Kidney (tissue), 14 donors: ENCODE data around the gene MAD1L1. TPM values are rescaled to one million over a fixed set of nuclear protein-coding genes. Genes with fewer than 3 reads are reported as not detected.

Source experiments
- DNase-seq, 5 donors: peaks; one replicate each; pipeline ENCODE4 v3.0.0-alpha.2; 2013 to 2020
- FAIRE-seq: peaks from 2 replicates; lab custom pipeline; 2012; peaks lifted over from hg19 to GRCh38; lab: Jason Lieb, UNC
- H3K27ac ChIP-seq, 2 donors: one replicate each; pipeline ENCODE4 v1.7.0; 2013; ENCODE audit warnings: low read depth in 2 of 2, low read length in 2 of 2, inconsistent platforms in 1 of 2
- H3K27me3 ChIP-seq: one replicate; pipeline ENCODE4 v1.7.1; 2013; ENCODE audit warnings: low read length, inconsistent platforms; ENCODE audit not compliant: control insufficient read depth, insufficient read depth
- H3K36me3 ChIP-seq, 3 donors: one replicate each; pipeline versions ENCODE4 v1.7.0 to v1.7.1; 2013; ENCODE audit warnings: low read length in 3 of 3, control low read depth in 1 of 3, inconsistent platforms in 1 of 3; ENCODE audit not compliant: insufficient read depth in 3 of 3, control insufficient read depth in 2 of 3
- H3K4me1 ChIP-seq, 3 donors: one replicate each; pipeline versions ENCODE4 v1.7.0 to v1.7.1; 2013; ENCODE audit warnings: low read length in 3 of 3, inconsistent platforms in 1 of 3, low read depth in 1 of 3; ENCODE audit not compliant: control insufficient read depth in 2 of 3, insufficient read depth in 2 of 3
- H3K4me3 ChIP-seq, 3 donors: one replicate each; pipeline versions ENCODE4 v1.7.0 to v1.8.1; 2013; ENCODE audit warnings: low read length in 3 of 3, control low read depth in 1 of 3, inconsistent platforms in 1 of 3
- H3K9ac ChIP-seq, 3 donors: one replicate each; pipeline versions ENCODE4 v1.7.0 to v1.7.1; 2013; ENCODE audit warnings: low read length in 3 of 3, control low read depth in 1 of 3, inconsistent platforms in 1 of 3
- H3K9me3 ChIP-seq, 3 donors: one replicate each; pipeline versions ENCODE4 v1.7.0 to v1.7.1; 2013; ENCODE audit warnings: low read length in 3 of 3, control low read depth in 1 of 3, inconsistent platforms in 1 of 3; ENCODE audit not compliant: control insufficient read depth in 2 of 3, insufficient read depth in 1 of 3
- intact Hi-C: fragments of 100-400 bp; cut with DNase I; formaldehyde crosslinking; loops from one replicate; pipeline ENCODE4 v1.11.1; 2022
- polyA plus RNA-seq: library from polyadenylated mRNA; stranded (reverse); fragments of 350-450 nt; fragmentation: Illumina TruSeq; extraction: RNeasy Lipid Tissue Mini Kit (QIAGEN cat#74804); gene quantifications from one replicate; pipeline ENCODE4 v1.2.3, GENCODE V29; 2014; ENCODE audit warnings: low read depth, low replicate concordance; ENCODE audit not compliant: insufficient read depth
- total RNA-seq: library from RNA; stranded (reverse); fragmentation: NEBNext Ultra II Directional; extraction: Animal tissue kit (Norgen Biotek cat#: 25700); gene quantifications from one replicate; pipeline ENCODE4 v1.2.1, GENCODE V29; 2021
- TF ChIP-seq, protein P1 (sequence below): IDR thresholded peaks from 3 replicates; pipeline ENCODE4 v1.5.1; 2012; ENCODE audit warnings: mild to moderate bottlenecking, moderate library complexity, borderline replicate concordance; ENCODE audit not compliant: insufficient read depth; ENCODE audit errors: extremely low read depth
- donor health status: control.
- donor health status: control.
- donor health status: control.
- donor health status: control.
- donor health status: control.
- donor health status: DM: yes; HTN: yes; CAD: no.
- donor health status: Normal renal cell carcinoma (clear cell type).

MAD1L1 gene
- total and polyA plus RNA-seq, 2 donors from 2014 or later, result 33.2 to 45.2 TPM

DNA sequence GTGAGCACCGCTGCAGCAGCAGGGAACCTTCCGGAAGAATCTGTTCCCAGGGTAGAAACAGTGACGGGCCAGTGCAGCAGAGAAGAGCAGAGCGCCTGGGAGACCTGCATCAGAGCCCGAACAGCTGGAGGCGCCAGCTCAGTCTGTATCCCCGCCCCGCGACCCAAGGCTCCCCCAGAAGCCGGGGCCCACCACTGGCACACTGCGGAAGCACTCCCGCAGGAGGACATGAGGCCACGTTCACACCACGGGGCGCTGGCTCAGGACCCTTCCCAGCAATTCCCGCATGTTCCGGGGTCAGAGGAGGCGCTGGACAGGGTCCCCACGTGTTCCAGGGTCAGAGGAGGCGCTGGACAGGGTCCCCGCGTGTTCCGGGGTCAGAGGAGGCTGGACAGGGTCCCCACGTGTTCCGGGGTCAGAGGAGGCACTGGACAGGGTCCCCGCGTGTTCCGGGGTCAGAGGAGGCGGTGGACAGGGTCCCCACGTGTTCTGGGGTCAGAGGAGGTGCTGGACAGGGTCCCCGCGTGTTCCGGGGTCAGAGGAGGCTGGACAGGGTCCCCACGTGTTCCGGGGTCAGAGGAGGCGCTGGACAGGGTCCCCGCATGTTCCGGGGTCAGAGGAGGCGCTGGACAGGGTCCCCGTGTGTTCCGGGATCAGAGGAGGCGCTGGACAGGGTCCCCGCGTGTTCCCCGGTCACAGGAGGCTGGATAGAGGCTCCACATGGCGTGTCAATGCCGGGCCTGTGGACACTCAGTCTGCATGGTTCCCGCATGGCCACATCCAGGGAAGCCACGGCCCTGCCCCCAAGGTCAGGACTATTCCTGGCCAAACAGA lies 117.6 kb downstream of the MAD1L1 start:
- Histone ChIP-seq H3K4me3 (no peak overlapping the region), H3K4me1 (peaks cover 5 to 22% (median 5%) of the 10 kb centered on the region in 3 donors), H3K9ac (no peak overlapping the region), H3K27me3 (no peaks in the 10 kb centered on the region), H3K36me3 (no peaks in the 10 kb centered on the region), H3K9me3 (no peaks in the 10 kb centered on the region), H3K27ac (no peak overlapping the region)
- intact Hi-C loops, result no loop called here
- TF ChIP-seq, protein P1, sequence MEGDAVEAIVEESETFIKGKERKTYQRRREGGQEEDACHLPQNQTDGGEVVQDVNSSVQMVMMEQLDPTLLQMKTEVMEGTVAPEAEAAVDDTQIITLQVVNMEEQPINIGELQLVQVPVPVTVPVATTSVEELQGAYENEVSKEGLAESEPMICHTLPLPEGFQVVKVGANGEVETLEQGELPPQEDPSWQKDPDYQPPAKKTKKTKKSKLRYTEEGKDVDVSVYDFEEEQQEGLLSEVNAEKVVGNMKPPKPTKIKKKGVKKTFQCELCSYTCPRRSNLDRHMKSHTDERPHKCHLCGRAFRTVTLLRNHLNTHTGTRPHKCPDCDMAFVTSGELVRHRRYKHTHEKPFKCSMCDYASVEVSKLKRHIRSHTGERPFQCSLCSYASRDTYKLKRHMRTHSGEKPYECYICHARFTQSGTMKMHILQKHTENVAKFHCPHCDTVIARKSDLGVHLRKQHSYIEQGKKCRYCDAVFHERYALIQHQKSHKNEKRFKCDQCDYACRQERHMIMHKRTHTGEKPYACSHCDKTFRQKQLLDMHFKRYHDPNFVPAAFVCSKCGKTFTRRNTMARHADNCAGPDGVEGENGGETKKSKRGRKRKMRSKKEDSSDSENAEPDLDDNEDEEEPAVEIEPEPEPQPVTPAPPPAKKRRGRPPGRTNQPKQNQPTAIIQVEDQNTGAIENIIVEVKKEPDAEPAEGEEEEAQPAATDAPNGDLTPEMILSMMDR, result no peak
- FAIRE-seq (no peak), DNase-seq (peak in 1 of 5 donors; percentile 73)

GRCh38 chr7:2114052-2114451 lies 118.7 kb downstream of the MAD1L1 start:
- H3K36me3 ChIP-seq, result no peaks in the 10 kb centered on the region
- no peaks in the 10 kb centered on the region for H3K9me3 ChIP-seq
- TF ChIP-seq, protein P1, result no peak
- H3K27me3 ChIP-seq, result no peaks in the 10 kb centered on the region
- DNase-seq (peak in 1 of 5 donors; percentile 63), FAIRE-seq (no peak)
- no peak overlapping the region for H3K4me3 ChIP-seq
- no peak overlapping the region for H3K27ac ChIP-seq
- intact Hi-C loops, result no loop called here
- H3K4me1 ChIP-seq, result peaks cover 5 to 22% (median 5%) of the 10 kb centered on the region in 3 donors
- no peak overlapping the region for H3K9ac ChIP-seq

GRCh38 chr7:2112261-2113198 lies 120.2 kb downstream of the MAD1L1 start:
- H3K4me3 ChIP-seq, result no peak overlapping the region
- peak in 1 of 5 donors; percentile 52 for DNase-seq
- H3K9ac ChIP-seq, result no peak overlapping the region
- no peak for FAIRE-seq
- H3K9me3 ChIP-seq, result no peaks in the 10 kb centered on the region
- peak overlapping the region in 1 of 2 donors; percentile 59 for H3K27ac ChIP-seq
- TF ChIP-seq, protein P1, result no peak
- peaks cover 5 to 22% (median 5%) of the 10 kb centered on the region in 3 donors for H3K4me1 ChIP-seq
- no peaks in the 10 kb centered on the region for H3K27me3 ChIP-seq
- H3K36me3 ChIP-seq, result no peaks in the 10 kb centered on the region
- intact Hi-C loops, result no loop called here
